ENCODE data around the gene SPTB. TPM values are rescaled to one million over a fixed set of nuclear protein-coding genes. Genes with fewer than 3 reads are reported as not detected.

SPTB gene
- total RNA-seq, 2 donors from 2014 or later, result 5.6 to 9.9 TPM

GRCh38 chr14:64732536-64733120, 147.1 kb downstream of the SPTB start:
- Histone ChIP-seq H3K9me3 (no peaks in the 10 kb centered on the region), H3K4me3 (no peak overlapping the region), H3K4me1 (ENCODE audit: control insufficient read depth in 1 of 2, low read depth in 2 of 2) (peaks cover 15 to 49% of the 10 kb centered on the region in 2 donors), H3K27ac (peak overlapping the region; percentile 35 to 66), H3K36me3 (peaks cover 77% of the 10 kb centered on the region), H3K27me3 (replicated peaks; ENCODE audit: insufficient read depth) (no peaks in the 10 kb centered on the region)
- no peak for DNase-seq (ENCODE audit: low spot score)
- TF ChIP-seq CTCF (IDR thresholded peaks at IDR 0.05), result no peak
- ATAC-seq (ENCODE audit: insufficient number of reproducible peaks, low FRiP score, low read depth), result no peak

GRCh38 chr14:64732066-64732465, 147.6 kb downstream of the SPTB start:
- no peak for ATAC-seq (ENCODE audit: insufficient number of reproducible peaks, low FRiP score, low read depth)
- Histone ChIP-seq H3K36me3 (peaks cover 71% of the 10 kb centered on the region), H3K4me3 (no peak overlapping the region), H3K9me3 (no peaks in the 10 kb centered on the region), H3K4me1 (ENCODE audit: control insufficient read depth in 1 of 2, low read depth in 2 of 2) (peaks cover 21 to 49% of the 10 kb centered on the region in 2 donors), H3K27me3 (replicated peaks; ENCODE audit: insufficient read depth) (no peaks in the 10 kb centered on the region), H3K27ac (peak overlapping the region in 1 of 2 donors; percentile 35)
- DNase-seq (ENCODE audit: low spot score), result no peak
- no peak for TF ChIP-seq CTCF (IDR thresholded peaks at IDR 0.05)

GRCh38 chr14:64731141-64731581, 148.5 kb downstream of the SPTB start:
- Histone ChIP-seq H3K9me3 (no peaks in the 10 kb centered on the region), H3K27ac (no peak overlapping the region), H3K36me3 (peaks cover 63% of the 10 kb centered on the region), H3K4me3 (no peak overlapping the region), H3K4me1 (ENCODE audit: control insufficient read depth in 1 of 2, low read depth in 2 of 2) (peaks cover 29 to 49% of the 10 kb centered on the region in 2 donors), H3K27me3 (replicated peaks; ENCODE audit: insufficient read depth) (no peaks in the 10 kb centered on the region)
- TF ChIP-seq CTCF (IDR thresholded peaks at IDR 0.05), result no peak
- ATAC-seq (ENCODE audit: insufficient number of reproducible peaks, low FRiP score, low read depth) (no peak), DNase-seq (ENCODE audit: low spot score) (no peak)

- no peak for TF ChIP-seq CTCF (IDR thresholded peaks at IDR 0.05)
- peaks cover 62% of the 10 kb centered on the region for H3K36me3 ChIP-seq
- peaks cover 31 to 50% of the 10 kb centered on the region in 2 donors for H3K4me1 ChIP-seq (ENCODE audit: control insufficient read depth in 1 of 2, low read depth in 2 of 2)
- no peak overlapping the region for H3K4me3 ChIP-seq
- ATAC-seq (ENCODE audit: insufficient number of reproducible peaks, low FRiP score, low read depth) (no peak), DNase-seq (ENCODE audit: low spot score) (no peak)
- no peaks in the 10 kb centered on the region for H3K9me3 ChIP-seq
- no peak overlapping the region for H3K27ac ChIP-seq
- H3K27me3 ChIP-seq (replicated peaks; ENCODE audit: insufficient read depth), result no peaks in the 10 kb centered on the region
Observed at GRCh38 chr14:64730681-64731080, 149.0 kb downstream of the SPTB start.

- no peak for TF ChIP-seq CTCF (IDR thresholded peaks at IDR 0.05)
- no peak for DNase-seq (ENCODE audit: low spot score)
- peak overlapping the region in 1 of 2 donors; percentile 39 for H3K27ac ChIP-seq
- H3K9me3 ChIP-seq, result no peaks in the 10 kb centered on the region
- no peak for ATAC-seq (ENCODE audit: insufficient number of reproducible peaks, low FRiP score, low read depth)
- peaks cover 34 to 53% of the 10 kb centered on the region in 2 donors for H3K4me1 ChIP-seq (ENCODE audit: control insufficient read depth in 1 of 2, low read depth in 2 of 2)
- H3K36me3 ChIP-seq, result peaks cover 58% of the 10 kb centered on the region
- no peaks in the 10 kb centered on the region for H3K27me3 ChIP-seq (replicated peaks; ENCODE audit: insufficient read depth)
- no peak overlapping the region for H3K4me3 ChIP-seq
Observed at GRCh38 chr14:64730061-64730440, 149.7 kb downstream of the SPTB start.

Data from thoracic aorta (tissue), 2 donors.